ENCODE results near the gene LRRIQ4. TPM values are rescaled to one million over a fixed set of nuclear protein-coding genes. Genes with fewer than 3 reads are reported as not detected.

LRRIQ4 gene
- total RNA-seq, 1 experiment from 2014 or later: not detected

GRCh38 chr3:169868369-169868768, 55.7 kb downstream of the LRRIQ4 start:
- BruUV-seq (replicated peaks): no TSS peak

DNA sequence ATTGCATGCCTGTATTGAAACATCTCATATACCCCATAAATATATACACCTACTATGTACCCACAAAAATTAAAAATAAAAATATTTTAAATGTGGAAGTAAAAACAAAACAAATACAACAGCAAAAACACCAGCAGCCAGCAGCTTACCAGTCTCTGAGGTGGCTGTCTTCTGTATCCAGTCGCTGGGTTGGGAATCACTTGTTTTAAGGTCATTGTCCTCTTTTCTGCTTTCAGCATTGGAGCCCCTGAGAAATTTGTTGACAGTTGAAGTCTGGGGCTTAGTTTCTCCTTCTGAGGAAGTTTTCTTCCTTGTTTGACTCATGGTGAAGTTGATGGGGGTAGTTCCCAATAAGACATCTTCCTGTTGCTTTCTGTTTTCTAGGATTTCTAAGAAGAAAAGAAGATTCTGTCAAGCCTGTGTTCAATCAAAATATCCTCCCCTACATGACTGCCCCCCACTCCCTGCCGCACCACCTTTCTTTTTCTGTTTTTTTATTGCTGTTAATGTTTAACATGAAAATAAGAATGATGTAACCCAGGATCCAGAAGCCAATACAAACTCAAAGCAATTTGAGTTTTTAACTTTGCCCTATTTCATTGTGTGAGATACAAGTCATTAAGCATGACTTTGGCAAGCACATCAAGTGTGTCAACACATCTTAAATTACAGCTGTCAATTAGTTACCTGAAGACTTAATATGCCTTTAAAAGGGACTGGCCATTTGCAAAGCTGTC, 57.0 kb downstream of the LRRIQ4 start, which contains the start of gene LRRC31:
TSS of gene LRRC31 (minus strand) at position 452 of the 737 bp plus-strand sequence. CDS start at position 324, 128 bp downstream.
- POLR2A ChIA-PET: no interaction called here
- intact Hi-C loops (cut with micrococcal nuclease; ENCODE audit: unreplicated experiment): no loop called here
- Histone ChIP-seq H3K4me1 (ENCODE audit: control insufficient read depth, insufficient read depth, low read length) (no peaks in the 10 kb centered on the region), H3K36me3 (ENCODE audit: control insufficient read depth, insufficient read depth, low read length) (no peaks in the 10 kb centered on the region), H3K27ac (ENCODE audit: low read length) (no peak within 1 kb of the TSS), H3K9me3 (ENCODE audit: control insufficient read depth, insufficient read depth, low read depth, low read length) (no peaks in the 10 kb centered on the region), H3K27me3 (ENCODE audit: control insufficient read depth, insufficient read depth, low read length) (peaks cover 8% of the 10 kb centered on the region), H3K4me3 (ENCODE audit: low read depth in 2 of 2, low read length in 2 of 2) (no peak within 1 kb of the TSS)
- ATAC-seq (no peak), DNase-seq (ENCODE audit: low read depth, low spot score) (no peak)
- CTCF ChIA-PET: no interaction called here
- BruUV-seq (replicated peaks): no TSS peak
- in situ Hi-C loops (cut with HindIII; ENCODE audit: low pct_unique_long_range_greater_than_20kb, low sequenced_read_pairs): no loop called here
- TF ChIP-seq POLR2AphosphoS5 (IDR thresholded peaks at IDR 0.05; ENCODE audit: low read depth, low read length) (no peak), SIN3A (IDR thresholded peaks at IDR 0.05; ENCODE audit: borderline replicate concordance, insufficient read depth, low read depth, low read length) (no peak), TCF7L2 (IDR thresholded peaks at IDR 0.05; ENCODE audit: low read depth, low read length) (no peak), REST (IDR thresholded peaks at IDR 0.05; ENCODE audit: insufficient read depth in 1 of 2, low read depth in 2 of 2, low read length in 1 of 2) (no peak)
- TF ChIP-seq, protein P1, sequence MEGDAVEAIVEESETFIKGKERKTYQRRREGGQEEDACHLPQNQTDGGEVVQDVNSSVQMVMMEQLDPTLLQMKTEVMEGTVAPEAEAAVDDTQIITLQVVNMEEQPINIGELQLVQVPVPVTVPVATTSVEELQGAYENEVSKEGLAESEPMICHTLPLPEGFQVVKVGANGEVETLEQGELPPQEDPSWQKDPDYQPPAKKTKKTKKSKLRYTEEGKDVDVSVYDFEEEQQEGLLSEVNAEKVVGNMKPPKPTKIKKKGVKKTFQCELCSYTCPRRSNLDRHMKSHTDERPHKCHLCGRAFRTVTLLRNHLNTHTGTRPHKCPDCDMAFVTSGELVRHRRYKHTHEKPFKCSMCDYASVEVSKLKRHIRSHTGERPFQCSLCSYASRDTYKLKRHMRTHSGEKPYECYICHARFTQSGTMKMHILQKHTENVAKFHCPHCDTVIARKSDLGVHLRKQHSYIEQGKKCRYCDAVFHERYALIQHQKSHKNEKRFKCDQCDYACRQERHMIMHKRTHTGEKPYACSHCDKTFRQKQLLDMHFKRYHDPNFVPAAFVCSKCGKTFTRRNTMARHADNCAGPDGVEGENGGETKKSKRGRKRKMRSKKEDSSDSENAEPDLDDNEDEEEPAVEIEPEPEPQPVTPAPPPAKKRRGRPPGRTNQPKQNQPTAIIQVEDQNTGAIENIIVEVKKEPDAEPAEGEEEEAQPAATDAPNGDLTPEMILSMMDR (IDR thresholded peaks at IDR 0.05): no peak

More at GRCh38 chr3:169868369-169868768, 55.7 kb downstream of the LRRIQ4 start:
- in situ Hi-C loops (cut with HindIII; ENCODE audit: low pct_unique_long_range_greater_than_20kb, low sequenced_read_pairs): no loop called here
- ATAC-seq: no peak
- Histone ChIP-seq H3K27me3 (ENCODE audit: control insufficient read depth, insufficient read depth, low read length) (peaks cover 4% of the 10 kb centered on the region; the same call in 1 of the 2 replicates), H3K27ac (ENCODE audit: low read length) (no peak overlapping the region), H3K9me3 (ENCODE audit: control insufficient read depth, insufficient read depth, low read depth, low read length) (no peaks in the 10 kb centered on the region), H3K36me3 (ENCODE audit: control insufficient read depth, insufficient read depth, low read length) (no peaks in the 10 kb centered on the region), H3K4me1 (ENCODE audit: control insufficient read depth, insufficient read depth, low read length) (no peaks in the 10 kb centered on the region), H3K4me3 (ENCODE audit: low read depth in 2 of 2, low read length in 2 of 2) (no peak overlapping the region)
- CTCF ChIA-PET: no interaction called here
- DNase-seq (ENCODE audit: low read depth, low spot score): no peak
- POLR2A ChIA-PET: no interaction called here
- intact Hi-C loops (cut with micrococcal nuclease; ENCODE audit: unreplicated experiment): no loop called here
- TF ChIP-seq REST (IDR thresholded peaks at IDR 0.05; ENCODE audit: insufficient read depth in 1 of 2, low read depth in 2 of 2, low read length in 1 of 2) (no peak), TCF7L2 (IDR thresholded peaks at IDR 0.05; ENCODE audit: low read depth, low read length) (no peak), POLR2AphosphoS5 (IDR thresholded peaks at IDR 0.05; ENCODE audit: low read depth, low read length) (no peak), SIN3A (IDR thresholded peaks at IDR 0.05; ENCODE audit: borderline replicate concordance, insufficient read depth, low read depth, low read length) (no peak)
- TF ChIP-seq, protein P1 (IDR thresholded peaks at IDR 0.05): 0 out of 2 replicates have a peak, but pooled peaks have one; percentile 1
